HepG2 (cell line): ENCODE results near the gene BACH2.

Source experiments
- MAX ChIP-seq: IDR thresholded peaks from 2 replicates; pipeline ENCODE4 v1.6.1; 2012; ENCODE audit warnings: inconsistent platforms
- SOX6 ChIP-seq, 2 experiments: fragments of 450-650 bp in 1 of 2; sonication (generic) in 1 of 2; formaldehyde crosslinking in 1 of 2; IDR thresholded peaks; 2 replicates each; pipeline versions ENCODE4 v1.4.0 to v1.6.1; 2017 to 2020; ENCODE audit warnings: antibody characterized with exemption in 1 of 2, mild to moderate bottlenecking in 1 of 2, missing genetic modification reagents in 1 of 2

DNA sequence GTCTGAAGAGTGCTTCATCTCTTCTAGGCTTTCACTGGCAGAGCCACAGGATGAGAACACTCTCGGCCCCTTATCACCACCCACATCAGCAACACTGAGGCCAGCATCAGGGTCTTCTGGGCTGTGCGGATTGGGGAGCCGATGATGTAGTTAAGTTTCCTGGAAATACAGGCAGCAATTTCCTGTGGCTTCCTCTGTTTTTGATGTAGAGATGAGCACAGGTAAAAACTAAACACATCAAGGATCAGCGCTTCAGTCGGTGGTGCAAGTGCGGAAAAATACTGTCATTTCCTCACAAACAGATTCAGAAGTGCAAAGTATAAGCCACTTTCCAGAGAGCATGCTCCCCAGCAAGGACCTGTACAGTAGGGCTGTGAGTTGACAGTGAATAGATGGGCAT, 62.6 kb downstream of the BACH2 start:
- TF ChIP-seq SOX6 (IDR thresholded peaks at IDR 0.05) (no peak), SOX6 (CRISPR knock-in tag; IDR thresholded peaks at IDR 0.05) (no peak), MAX (no peak)
